ENCODE data around the gene JAKMIP2.
"Not testable (repeated sequence)": the region's sequence is repeated elsewhere in the genome, so short reads cannot be mapped to it uniquely, and the experiment has no call there.

JAKMIP2 gene

DNA sequence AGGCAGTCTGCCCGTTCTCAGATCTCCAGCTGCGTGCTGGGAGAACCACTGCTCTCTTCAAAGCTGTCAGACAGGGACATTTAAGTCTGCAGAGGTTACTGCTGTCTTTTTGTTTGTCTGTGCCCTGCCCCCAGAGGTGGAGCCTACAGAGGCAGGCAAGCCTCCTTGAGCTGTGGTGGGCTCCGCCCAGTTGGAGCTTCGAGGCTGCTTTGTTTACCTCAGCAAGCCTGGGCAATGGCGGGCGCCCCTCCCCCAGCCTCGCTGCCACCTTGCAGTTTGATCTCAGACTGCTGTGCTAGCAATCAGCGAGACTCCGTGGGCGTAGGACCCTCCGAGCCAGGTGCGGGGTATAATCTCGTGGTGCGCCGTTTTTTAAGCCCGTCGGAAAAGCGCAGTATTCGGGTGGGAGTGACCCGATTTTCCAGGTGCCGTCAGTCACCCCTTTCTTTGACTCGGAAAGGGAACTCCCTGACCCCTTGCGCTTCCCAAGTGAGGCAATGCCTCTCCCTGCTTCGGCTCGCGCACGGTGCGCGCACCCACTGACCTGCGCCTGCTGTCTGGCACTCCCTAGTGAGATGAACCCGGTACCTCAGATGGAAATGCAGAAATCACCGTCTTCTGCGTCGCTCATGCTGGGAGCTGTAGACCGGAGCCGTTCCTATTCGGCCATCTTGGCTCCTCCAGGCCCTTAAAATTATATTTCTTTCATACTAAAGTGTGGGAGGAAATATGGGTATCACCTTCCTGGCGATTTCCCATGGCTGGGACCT lies 61.2 kb downstream of the JAKMIP2 start:
- H3K4me1 Mint-ChIP-seq (ENCODE audit: low read depth); H3K36me3 Mint-ChIP-seq (ENCODE audit: low read depth); intact Hi-C loops (cut with micrococcal nuclease); H3K27me3 Mint-ChIP-seq; H3K27ac Mint-ChIP-seq; H3K4me3 Mint-ChIP-seq; H3K9me3 Mint-ChIP-seq: not testable (repeated sequence)

DNA sequence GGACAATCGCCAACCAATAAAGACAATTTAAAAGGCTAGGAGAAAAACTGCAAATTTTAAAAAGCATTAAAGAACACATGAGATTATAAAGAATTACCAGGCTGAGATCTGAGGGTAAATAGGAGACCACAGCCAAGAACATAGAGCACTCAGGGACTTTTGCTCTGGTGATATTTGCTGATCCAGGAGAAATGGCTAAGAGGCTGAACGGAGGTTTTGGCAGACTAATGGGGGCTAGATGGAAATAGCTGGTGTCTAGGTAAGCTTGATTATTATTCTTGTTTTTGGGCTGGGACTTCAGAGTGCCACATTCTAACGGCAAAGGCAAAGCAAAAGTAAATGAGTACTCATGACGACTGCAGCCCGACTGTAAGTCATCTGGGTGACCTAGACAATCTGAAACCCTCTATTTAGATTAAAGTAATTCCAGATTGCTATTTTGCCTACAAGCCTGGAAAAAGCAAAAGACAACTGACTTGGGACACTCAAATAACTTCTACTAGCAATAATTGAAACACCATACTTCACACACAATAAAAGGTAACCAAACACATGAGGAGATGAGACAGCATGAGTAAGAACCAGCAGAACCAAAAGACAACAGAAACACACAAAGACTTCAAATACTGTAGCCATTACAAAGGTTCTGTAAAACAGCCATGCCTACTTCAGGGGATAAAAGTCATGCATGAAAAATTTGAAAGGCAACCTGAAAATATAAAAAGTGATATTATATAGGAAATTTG lies 68.8 kb downstream of the JAKMIP2 start:
- peaks cover 9% of the 10 kb centered on the region for H3K4me1 Mint-ChIP-seq (ENCODE audit: low read depth)
- H3K27me3 Mint-ChIP-seq: no peaks in the 10 kb centered on the region
- intact Hi-C loops (cut with micrococcal nuclease): no loop called here
- H3K4me3 Mint-ChIP-seq: no peak overlapping the region
- H3K27ac Mint-ChIP-seq: no peak overlapping the region
- no peaks in the 10 kb centered on the region for H3K9me3 Mint-ChIP-seq
- H3K36me3 Mint-ChIP-seq (ENCODE audit: low read depth): no peaks in the 10 kb centered on the region

DNA sequence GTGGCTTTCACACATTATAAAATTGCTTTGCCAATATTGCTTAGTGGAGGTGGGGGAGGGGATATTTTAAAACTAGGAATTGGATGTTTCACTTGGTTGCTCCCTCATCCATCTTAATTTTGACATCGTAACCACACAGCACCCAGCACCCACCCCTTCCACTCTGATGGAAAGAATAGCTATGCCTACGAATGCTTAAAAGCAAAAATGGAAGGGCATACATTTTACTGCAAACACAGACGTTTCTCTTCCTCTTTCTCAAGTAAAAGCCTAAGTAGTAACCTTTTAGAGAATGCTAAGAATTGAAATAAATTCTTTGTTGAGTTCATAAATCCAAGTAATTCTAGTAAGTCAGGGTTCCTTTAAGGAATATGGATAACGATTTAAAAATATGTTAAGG lies 69.9 kb downstream of the JAKMIP2 start:
- peak overlapping the region; percentile 53 for H3K27ac Mint-ChIP-seq
- H3K9me3 Mint-ChIP-seq: no peaks in the 10 kb centered on the region
- H3K4me1 Mint-ChIP-seq (ENCODE audit: low read depth): peaks cover 9% of the 10 kb centered on the region
- H3K36me3 Mint-ChIP-seq (ENCODE audit: low read depth): no peaks in the 10 kb centered on the region
- peak overlapping the region; percentile 37 for H3K4me3 Mint-ChIP-seq
- no peaks in the 10 kb centered on the region for H3K27me3 Mint-ChIP-seq
- intact Hi-C loops (cut with micrococcal nuclease): no loop called here

DNA sequence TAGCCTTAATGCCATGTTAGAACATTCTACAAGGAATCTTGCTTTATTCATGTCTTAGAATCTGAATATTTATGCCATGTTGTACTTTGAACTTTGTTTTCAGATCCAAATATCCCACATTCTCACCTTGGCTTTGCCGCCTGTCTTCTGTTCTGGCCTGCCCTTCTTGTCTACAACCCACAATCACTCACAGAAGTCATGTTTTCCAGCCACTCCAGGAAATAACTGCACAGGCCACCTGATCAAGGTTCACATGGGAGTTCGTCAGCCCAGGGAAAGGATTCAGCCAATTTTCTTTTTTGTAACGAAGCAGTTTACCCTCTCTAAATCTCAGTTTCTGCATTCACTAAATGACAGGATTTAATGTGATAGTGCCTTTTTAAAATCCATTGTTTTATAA lies 70.5 kb downstream of the JAKMIP2 start:
- Mint-ChIP-seq H3K9me3 (no peaks in the 10 kb centered on the region), H3K4me1 (ENCODE audit: low read depth) (peaks cover 9% of the 10 kb centered on the region), H3K36me3 (ENCODE audit: low read depth) (no peaks in the 10 kb centered on the region), H3K4me3 (no peak overlapping the region), H3K27ac (no peak overlapping the region), H3K27me3 (no peaks in the 10 kb centered on the region)
- intact Hi-C loops (cut with micrococcal nuclease): no loop called here

DNA sequence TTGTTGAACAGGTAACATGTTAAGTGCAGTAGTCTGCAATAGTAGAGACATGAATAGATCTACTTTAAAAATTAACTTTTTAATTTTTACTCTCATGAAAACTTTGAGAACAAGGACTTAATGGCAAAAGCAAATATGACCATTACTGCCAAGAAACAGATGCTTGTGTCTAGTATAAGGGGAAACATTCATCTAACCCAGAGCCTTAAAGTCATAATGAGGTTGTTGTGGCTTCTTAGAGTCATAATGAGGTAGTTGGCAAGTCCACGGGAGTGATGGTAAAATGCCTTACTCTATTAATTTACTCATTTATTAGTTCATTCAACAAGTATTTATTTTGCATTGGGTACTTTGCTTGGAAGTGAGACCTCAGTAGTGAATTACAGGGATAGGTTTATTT lies 71.5 kb downstream of the JAKMIP2 start:
- peaks cover 9% of the 10 kb centered on the region for H3K4me1 Mint-ChIP-seq (ENCODE audit: low read depth)
- no peaks in the 10 kb centered on the region for H3K9me3 Mint-ChIP-seq
- intact Hi-C loops (cut with micrococcal nuclease): no loop called here
- no peaks in the 10 kb centered on the region for H3K36me3 Mint-ChIP-seq (ENCODE audit: low read depth)
- H3K27ac Mint-ChIP-seq: no peak overlapping the region
- no peaks in the 10 kb centered on the region for H3K27me3 Mint-ChIP-seq
- H3K4me3 Mint-ChIP-seq: no peak overlapping the region

DNA sequence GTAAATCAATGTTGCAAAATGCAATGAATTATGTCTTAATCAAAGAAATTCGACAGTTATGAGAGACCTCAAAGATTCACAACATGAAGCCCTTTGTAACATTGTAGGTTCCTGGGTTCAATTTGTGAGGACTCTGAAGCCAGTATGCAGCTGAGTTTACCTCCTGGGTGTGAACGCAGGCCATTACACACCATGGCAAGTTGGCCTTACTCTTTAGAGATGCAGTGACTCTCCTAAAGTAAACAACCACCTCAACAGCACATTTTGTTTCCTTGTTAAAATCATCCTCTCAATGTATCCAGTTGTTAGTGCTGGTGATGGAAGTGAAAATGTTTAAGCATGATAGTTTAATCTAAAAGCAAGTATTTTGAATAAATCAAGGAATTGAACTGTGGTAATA lies 73.8 kb downstream of the JAKMIP2 start:
- Mint-ChIP-seq H3K4me1 (ENCODE audit: low read depth) (peaks cover 9% of the 10 kb centered on the region), H3K27ac (no peak overlapping the region), H3K9me3 (no peaks in the 10 kb centered on the region), H3K4me3 (no peak overlapping the region), H3K36me3 (ENCODE audit: low read depth) (no peaks in the 10 kb centered on the region), H3K27me3 (no peaks in the 10 kb centered on the region)
- intact Hi-C loops (cut with micrococcal nuclease): no loop called here

DNA sequence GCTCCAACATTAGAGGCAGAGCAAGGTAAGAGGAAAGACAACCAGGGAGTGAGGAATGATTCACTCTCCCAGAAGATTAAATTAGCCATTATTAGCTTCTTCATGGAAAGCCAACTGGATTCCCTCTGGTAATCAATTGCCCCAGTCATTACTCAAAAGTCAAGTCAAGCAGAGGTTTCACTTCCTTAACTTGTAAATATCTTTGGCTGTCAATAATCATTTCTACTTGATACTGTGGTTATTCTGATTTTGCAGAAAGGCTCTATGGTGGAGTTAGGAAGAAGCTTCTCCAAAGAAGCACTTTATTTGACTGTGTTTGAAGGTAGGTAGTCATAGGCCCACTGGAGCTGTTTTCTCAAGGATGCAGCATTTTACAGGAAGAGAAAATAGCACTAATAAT lies 78.0 kb downstream of the JAKMIP2 start:
- peaks cover 14% of the 10 kb centered on the region for H3K9me3 Mint-ChIP-seq
- no peak overlapping the region for H3K4me3 Mint-ChIP-seq
- no peaks in the 10 kb centered on the region for H3K36me3 Mint-ChIP-seq (ENCODE audit: low read depth)
- H3K27ac Mint-ChIP-seq: no peak overlapping the region
- intact Hi-C loops (cut with micrococcal nuclease): no loop called here
- H3K27me3 Mint-ChIP-seq: no peaks in the 10 kb centered on the region
- peaks cover 5% of the 10 kb centered on the region for H3K4me1 Mint-ChIP-seq (ENCODE audit: low read depth)

DNA sequence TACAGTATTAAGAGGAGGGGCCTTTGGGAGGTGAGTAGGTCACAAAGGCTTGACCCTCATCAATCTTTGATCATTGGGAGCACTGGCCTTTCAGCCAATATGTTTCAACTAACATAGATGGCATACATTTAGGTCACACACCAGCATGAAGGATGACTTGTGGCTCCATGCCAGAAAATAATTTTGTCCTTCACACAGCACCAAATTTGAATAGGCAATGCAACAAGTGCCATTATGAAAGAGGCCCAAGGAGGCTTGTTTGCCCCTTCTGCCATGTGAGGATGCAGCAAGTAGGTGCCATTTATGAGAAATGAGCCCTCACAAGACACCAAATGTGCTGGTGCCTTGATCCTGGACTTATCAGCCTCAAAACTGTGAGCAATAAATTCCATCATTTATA lies 81.1 kb downstream of the JAKMIP2 start:
- H3K4me3 Mint-ChIP-seq: no peak overlapping the region
- H3K9me3 Mint-ChIP-seq: peaks cover 45% of the 10 kb centered on the region
- intact Hi-C loops (cut with micrococcal nuclease): no loop called here
- H3K27me3 Mint-ChIP-seq: no peaks in the 10 kb centered on the region
- no peak overlapping the region for H3K27ac Mint-ChIP-seq
- peaks cover 4% of the 10 kb centered on the region for H3K36me3 Mint-ChIP-seq (ENCODE audit: low read depth)
- peaks cover 5% of the 10 kb centered on the region for H3K4me1 Mint-ChIP-seq (ENCODE audit: low read depth)

DNA sequence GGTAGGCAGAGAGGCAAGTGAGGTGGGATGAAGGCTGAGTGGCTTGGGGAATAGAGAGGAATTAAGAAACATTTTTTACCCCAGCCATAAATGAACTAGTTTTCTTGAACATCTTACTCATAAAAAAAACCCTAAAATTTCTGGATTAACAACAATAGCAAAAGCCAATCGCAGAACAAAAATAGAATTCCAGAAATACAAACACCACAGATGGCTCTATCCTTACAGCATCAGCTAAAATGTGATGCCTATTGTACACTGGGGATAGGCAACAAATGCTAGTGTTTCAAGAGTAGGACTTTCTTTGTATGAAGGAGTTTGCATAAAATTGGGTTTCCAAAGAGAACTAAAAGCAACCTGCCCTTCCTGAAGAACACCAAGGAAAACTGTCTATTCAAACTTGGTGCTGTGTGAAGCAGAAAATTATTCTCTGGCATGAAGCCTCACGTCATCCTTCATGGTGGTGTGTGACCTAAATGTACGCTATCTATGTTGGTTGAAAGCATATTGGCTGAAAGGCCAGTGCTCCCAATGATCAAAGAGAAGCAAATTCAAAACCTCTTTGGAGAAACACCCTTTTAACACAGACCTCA lies 82.9 kb downstream of the JAKMIP2 start:
- Mint-ChIP-seq H3K27ac (no peak overlapping the region), H3K4me1 (ENCODE audit: low read depth) (peaks cover 5% of the 10 kb centered on the region), H3K4me3 (no peak overlapping the region), H3K36me3 (ENCODE audit: low read depth) (peaks cover 5% of the 10 kb centered on the region), H3K9me3 (peaks cover 47% of the 10 kb centered on the region), H3K27me3 (no peaks in the 10 kb centered on the region)
- intact Hi-C loops (cut with micrococcal nuclease): no loop called here

DNA sequence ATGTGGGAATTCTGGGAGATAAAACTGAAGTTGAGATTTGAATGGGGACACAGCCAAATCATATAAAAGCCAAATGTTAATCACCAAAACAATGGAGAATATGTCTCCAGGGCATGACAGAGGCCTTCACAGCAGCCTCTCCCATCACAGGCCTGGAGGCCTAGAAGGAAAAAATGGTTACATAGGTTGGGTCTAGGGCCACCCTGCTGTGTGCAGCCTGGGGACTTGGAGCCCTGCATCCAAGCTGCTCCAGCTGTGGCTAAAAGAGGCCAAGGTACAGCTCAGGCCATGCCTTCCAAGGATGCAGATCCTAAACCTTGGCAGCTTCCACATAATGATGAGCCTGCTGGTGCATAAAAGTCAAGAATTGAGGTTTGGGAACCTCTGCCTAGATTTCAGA lies 85.1 kb downstream of the JAKMIP2 start:
- Mint-ChIP-seq H3K4me3 (no peak overlapping the region), H3K9me3 (peaks cover 45% of the 10 kb centered on the region), H3K27me3 (no peaks in the 10 kb centered on the region), H3K36me3 (ENCODE audit: low read depth) (peaks cover 5% of the 10 kb centered on the region), H3K27ac (no peak overlapping the region), H3K4me1 (ENCODE audit: low read depth) (no peaks in the 10 kb centered on the region)
- intact Hi-C loops (cut with micrococcal nuclease): no loop called here

DNA sequence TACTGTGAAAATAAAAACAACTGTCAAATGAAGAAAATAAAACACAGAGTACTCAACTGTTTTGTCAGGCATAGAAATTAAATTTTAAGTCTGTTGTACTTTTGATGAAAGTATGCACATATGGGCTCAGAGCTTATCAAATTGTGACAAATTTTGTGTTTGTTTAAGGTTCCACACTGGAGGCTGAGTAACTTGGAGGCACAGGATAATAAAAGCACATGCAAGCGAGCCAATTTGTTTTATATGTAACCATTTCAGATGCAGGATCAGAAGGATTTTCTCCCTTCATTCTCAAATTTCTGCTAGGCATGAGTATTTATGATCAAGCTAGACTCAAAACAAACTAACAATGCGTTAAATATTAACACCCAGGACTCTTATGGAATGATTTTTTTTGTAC lies 87.8 kb downstream of the JAKMIP2 start:
- Mint-ChIP-seq H3K36me3 (ENCODE audit: low read depth) (peaks cover 5% of the 10 kb centered on the region), H3K27me3 (no peaks in the 10 kb centered on the region), H3K9me3 (peaks cover 35% of the 10 kb centered on the region), H3K4me3 (no peak overlapping the region), H3K27ac (no peak overlapping the region), H3K4me1 (ENCODE audit: low read depth) (no peaks in the 10 kb centered on the region)
- intact Hi-C loops (cut with micrococcal nuclease): no loop called here

DNA sequence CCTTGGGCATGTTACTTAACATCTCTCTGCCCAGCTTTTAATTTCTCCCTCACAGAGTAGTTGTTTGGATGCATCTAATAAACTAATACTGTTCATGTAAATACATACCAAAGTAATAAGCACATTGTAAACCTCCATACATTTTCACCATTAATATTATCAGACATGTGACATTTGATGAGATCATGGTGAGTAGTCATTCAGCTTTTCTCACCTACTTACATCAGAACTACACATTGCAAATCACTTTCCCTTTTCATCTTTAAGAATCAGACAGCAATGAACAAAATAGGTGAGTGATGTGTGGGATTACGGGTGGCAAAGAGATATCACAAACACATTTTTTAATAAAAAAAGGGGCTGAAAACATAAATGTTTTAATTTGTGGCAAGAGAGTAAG lies 89.3 kb downstream of the JAKMIP2 start:
- Mint-ChIP-seq H3K4me1 (ENCODE audit: low read depth) (no peaks in the 10 kb centered on the region), H3K27me3 (no peaks in the 10 kb centered on the region), H3K27ac (no peak overlapping the region), H3K9me3 (peaks cover 20% of the 10 kb centered on the region), H3K4me3 (no peak overlapping the region), H3K36me3 (ENCODE audit: low read depth) (peaks cover 5% of the 10 kb centered on the region)
- intact Hi-C loops (cut with micrococcal nuclease): no loop called here

DNA sequence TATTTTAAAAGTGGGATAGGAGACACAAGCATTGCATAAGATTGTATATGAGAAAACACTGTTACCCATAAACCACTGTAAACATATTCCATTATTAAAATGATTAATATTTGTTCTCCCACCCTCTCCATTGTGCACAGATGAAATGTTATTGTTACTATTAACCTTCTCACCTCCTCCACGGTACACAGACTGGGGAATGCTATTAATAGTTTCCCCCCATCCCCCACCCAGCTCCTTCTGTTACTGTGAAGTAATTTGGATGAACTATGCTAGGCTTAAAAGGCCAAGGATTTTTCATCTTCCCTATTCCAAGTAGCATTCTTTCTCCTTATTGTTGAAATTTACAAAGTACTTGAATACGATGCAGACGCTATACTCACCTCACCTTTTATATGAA lies 91.4 kb downstream of the JAKMIP2 start:
- H3K27me3 Mint-ChIP-seq: no peaks in the 10 kb centered on the region

DNA sequence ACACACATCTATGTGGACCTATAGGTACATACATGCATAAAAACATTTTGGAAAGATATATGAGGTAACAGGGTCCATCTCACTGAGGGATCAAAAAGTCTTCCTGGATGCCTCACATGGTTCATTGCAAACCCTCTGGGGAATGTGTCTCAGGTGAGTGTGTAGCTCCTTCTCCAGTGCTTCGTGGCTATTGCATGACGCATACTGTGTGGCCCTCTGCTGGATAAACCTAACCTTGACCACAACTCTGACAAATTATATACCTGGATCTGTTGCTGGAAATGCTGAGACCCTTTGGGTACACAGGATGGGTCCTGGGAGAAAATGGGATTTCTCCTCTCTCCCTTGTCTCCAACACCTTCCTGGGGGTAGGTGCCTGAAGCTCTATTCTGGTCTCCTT lies 91.9 kb downstream of the JAKMIP2 start:
- no peaks in the 10 kb centered on the region for H3K4me1 Mint-ChIP-seq (ENCODE audit: low read depth)
- H3K4me3 Mint-ChIP-seq: no peak overlapping the region
- no peak overlapping the region for H3K27ac Mint-ChIP-seq
- intact Hi-C loops (cut with micrococcal nuclease): no loop called here
- H3K9me3 Mint-ChIP-seq: no peaks in the 10 kb centered on the region
- H3K36me3 Mint-ChIP-seq (ENCODE audit: low read depth): no peaks in the 10 kb centered on the region
- H3K27me3 Mint-ChIP-seq: no peaks in the 10 kb centered on the region

More for the DNA sequence above, 91.4 kb downstream of the JAKMIP2 start:
- H3K9me3 Mint-ChIP-seq: no peaks in the 10 kb centered on the region
- no peak overlapping the region for H3K4me3 Mint-ChIP-seq
- H3K4me1 Mint-ChIP-seq (ENCODE audit: low read depth): no peaks in the 10 kb centered on the region
- no peaks in the 10 kb centered on the region for H3K36me3 Mint-ChIP-seq (ENCODE audit: low read depth)
- no peak overlapping the region for H3K27ac Mint-ChIP-seq
- intact Hi-C loops (cut with micrococcal nuclease): no loop called here
